LNCAP (cell line): Measurements from ENCODE around the gene CDH13.
A peak's percentile ranks its signal among the peaks of the same experiment; 100 is the strongest.

Experiments used
- CTCF ChIP-seq: fragments of 450-650 bp; IDR thresholded peaks from 2 replicates; pipeline ENCODE4 v1.5.1; 2017; ENCODE audit warnings: mild to moderate bottlenecking

Gene CDH13

GRCh38 chr16:83200005-83200779 lies 573.4 kb downstream of the CDH13 start:
- 0 out of 2 replicates have a peak, but pooled peaks have one; percentile 13 for TF ChIP-seq CTCF

- no peak for TF ChIP-seq CTCF
These were observed 575.0 kb downstream of the CDH13 start for GRCh38 chr16:83201748-83202147.

GRCh38 chr16:83205896-83206295 lies 579.1 kb downstream of the CDH13 start:
- TF ChIP-seq CTCF: no peak

- no peak for TF ChIP-seq CTCF
These were observed 579.7 kb downstream of the CDH13 start for GRCh38 chr16:83206426-83206825.

DNA sequence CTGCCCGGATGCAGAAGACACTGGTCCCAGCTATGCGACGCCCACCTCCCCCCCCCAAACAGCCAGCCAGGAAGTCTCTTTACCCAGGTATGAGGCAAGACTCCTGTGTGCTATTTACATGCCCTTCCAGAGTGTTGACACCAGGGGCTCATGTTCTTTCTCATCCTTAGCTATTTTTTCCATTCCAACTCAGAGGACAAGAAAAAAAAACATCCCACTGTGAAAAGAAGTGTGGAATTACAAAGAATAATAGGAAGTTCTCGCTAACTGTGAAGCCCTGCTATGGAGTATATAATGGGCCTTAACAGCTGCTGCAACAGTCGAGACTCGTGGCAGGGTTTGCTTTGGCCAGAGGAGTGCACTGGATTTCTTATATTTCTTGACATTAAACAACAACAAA lies 584.9 kb downstream of the CDH13 start:
- no peak for TF ChIP-seq CTCF

DNA sequence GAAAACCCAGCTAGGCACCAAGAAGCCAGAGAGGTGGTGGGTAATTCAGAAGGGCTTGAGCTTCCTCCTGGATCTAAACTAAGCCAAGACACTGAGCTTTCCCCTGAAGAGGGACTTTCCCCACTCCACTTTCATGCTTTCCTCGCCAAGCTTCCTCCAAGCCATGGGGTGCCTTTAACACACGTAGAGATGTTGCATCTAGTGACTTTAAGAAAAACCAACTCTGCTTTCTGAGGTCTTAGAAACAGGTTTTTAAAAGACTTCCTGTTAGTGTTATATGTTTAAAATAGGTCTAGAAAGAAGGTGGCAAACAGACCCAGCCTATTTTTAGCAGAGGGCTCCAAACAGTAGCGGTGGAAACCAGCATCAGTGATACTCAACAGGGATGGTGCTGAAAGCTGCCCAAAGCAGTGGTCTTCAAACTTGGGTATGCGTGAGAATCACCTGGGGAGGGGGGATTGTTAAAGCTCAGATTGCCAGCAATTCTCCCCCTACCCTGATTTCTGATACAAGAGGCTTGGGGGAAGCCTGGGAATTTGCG lies 585.6 kb downstream of the CDH13 start:
- TF ChIP-seq CTCF: no peak

DNA sequence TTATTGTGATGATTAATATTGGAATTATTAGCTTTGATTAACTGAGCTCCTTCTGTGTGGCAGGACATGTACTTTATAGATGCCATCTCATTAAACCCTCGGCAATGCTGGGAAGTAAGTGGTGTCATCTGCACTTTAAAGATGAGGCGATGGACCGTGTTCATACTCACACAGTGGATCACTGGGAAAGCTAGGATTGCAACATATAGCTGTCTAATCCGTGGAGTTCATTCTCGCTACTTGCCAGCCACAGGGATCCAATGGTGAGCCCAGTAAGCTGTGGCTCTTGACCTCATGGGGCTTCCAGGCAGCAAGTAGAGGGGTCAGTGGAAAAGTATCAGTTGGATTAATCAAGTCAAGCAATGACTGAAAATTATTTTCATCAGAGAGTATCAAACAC lies 587.9 kb downstream of the CDH13 start:
- TF ChIP-seq CTCF: no peak
